Measurements from ENCODE around the gene POR. TPM values are rescaled to one million over a fixed set of nuclear protein-coding genes. Genes with fewer than 3 reads are reported as not detected.

The POR gene
- total RNA-seq (100 to 1,000 TPM in 1 of 10 donors, 10 to 100 TPM in 9; 37.3 to 203 (median 59.3) TPM), polyA plus RNA-seq (100 to 1,000 TPM; 104 to 185 TPM)
- long read RNA-seq, donor 1, transcript POR-218 (16 exons, 2,522 nt) = major isoform, 17 of 57 reads
- long read RNA-seq, donor 1, partial matches to known transcripts = 36 of 57 reads
- long read RNA-seq, donor 1, other reads (novel, unspliced or antisense) = 4 of 57 reads
- long read RNA-seq, donor 2, transcript POR-218 (16 exons, 2,522 nt) = major isoform, 16 of 62 reads
- long read RNA-seq, donor 2, partial matches to known transcripts = 38 of 62 reads
- long read RNA-seq, donor 2, other reads (novel, unspliced or antisense) = 4 of 62 reads
- long read RNA-seq, donor 3, transcript POR-218 (16 exons, 2,522 nt) = major isoform, 87 of 290 reads
- long read RNA-seq, donor 3, partial matches to known transcripts = 170 of 290 reads
- long read RNA-seq, donor 3, other reads (novel, unspliced or antisense) = 26 of 290 reads

- no peaks in the 10 kb centered on the region for H3K27me3 ChIP-seq
- peak; percentile 95 to 97 for DNase-seq
- peaks cover 0 to under 1% (median 0%) of the 10 kb centered on the region in 11 donors for H3K9me3 ChIP-seq
- H3K4me3 ChIP-seq = peak within 1 kb of the TSS; percentile 88 to 100 (median 96)
- WGBS, 2 donors = 0% methylated on average over 75 to 82 of the region's 82 CpGs
- intact Hi-C loops (cut with DNase I) = loop anchor here in 7 of 10 donors (1.0 to 5.0 kb wide), 8 partner anchors 34 to 82 kb away; partner anchors contain the start of genes TMEM120A (in 3 of the 7) and RHBDD2 (in 2 of the 7)
- H3K27ac ChIP-seq = peak within 1 kb of the TSS; percentile 80 to 98 (median 94)
- H3K4me1 ChIP-seq = peaks cover 9 to 46% (median 36%) of the 10 kb centered on the region in 9 donors
- no peaks in the 10 kb centered on the region for H3K36me3 ChIP-seq
- TF ChIP-seq CTCF (IDR thresholded peaks at IDR 0.05) = peak in 5 of 9 donors; percentile 16 to 39 (median 32)
- peak; percentile 98 to 100 (median 99) for ATAC-seq
These were observed at the start of gene POR for GRCh38 chr7:75914655-75915415. POR (plus strand) TSS chr7:75915155; CDS start chr7:75954002, 38,847 bp downstream.

GRCh38 chr7:75866114-75866488, 48.9 kb upstream of the POR start:
- ATAC-seq = peak in 6 of 8 donors; percentile 15 to 50 (median 30)
- Histone ChIP-seq H3K36me3 (no peaks in the 10 kb centered on the region), H3K27me3 (no peaks in the 10 kb centered on the region), H3K4me3 (no peak overlapping the region), H3K27ac (no peak overlapping the region), H3K9me3 (no peaks in the 10 kb centered on the region), H3K4me1 (peaks cover 0 to 26% (median 6%) of the 10 kb centered on the region in 9 donors)
- 47 to 49% methylated on average over 5 of the region's 5 CpGs for WGBS, 2 donors
- intact Hi-C loops (cut with DNase I) = loop anchor here in 9 of 10 donors (1.0 to 5.0 kb wide), 4 partner anchors 151 to 156 kb away; no protein-coding TSS in a partner anchor
- no peak for TF ChIP-seq CTCF (IDR thresholded peaks at IDR 0.05)
- DNase-seq = no peak

GRCh38 chr7:75866489-75867389, 48.2 kb upstream of the POR start:
- H3K27me3 ChIP-seq = no peaks in the 10 kb centered on the region
- no peaks in the 10 kb centered on the region for H3K9me3 ChIP-seq
- H3K36me3 ChIP-seq = no peaks in the 10 kb centered on the region
- ATAC-seq (peak; percentile 70 to 93 (median 89)), DNase-seq (peak; percentile 30 to 49)
- TF ChIP-seq CTCF (IDR thresholded peaks at IDR 0.05) = peak; percentile 80 to 97 (median 91)
- no peak overlapping the region for H3K27ac ChIP-seq
- intact Hi-C loops (cut with DNase I) = loop anchor here in 9 of 10 donors (1.0 to 5.0 kb wide), 4 partner anchors 151 to 156 kb away; no protein-coding TSS in a partner anchor
- peaks cover 0 to 25% (median 6%) of the 10 kb centered on the region in 9 donors for H3K4me1 ChIP-seq
- 35 to 37% methylated on average over 19 of the region's 19 CpGs for WGBS, 2 donors
- H3K4me3 ChIP-seq = no peak overlapping the region
